ENCODE results near the gene OSBPL2. TPM values are rescaled to one million over a fixed set of nuclear protein-coding genes. Genes with fewer than 3 reads are reported as not detected.

The OSBPL2 gene
- total and polyA plus RNA-seq, 9 of the 15 experiments (the other 6 are each of a cell fraction or from before 2014, with no cell fraction given): 2.5 to 25.6 (median 14.1) TPM

GRCh38 chr20:62305765-62306413 is 67.6 kb downstream of the OSBPL2 start:
- no peak for ATAC-seq
- in situ Hi-C loops (cut with MboI): loop anchor here (5.0 to 10.0 kb wide), 3 partner anchors 61 to 309 kb away; partner anchors contain the start of gene LAMA5
- CTCF ChIA-PET (ENCODE audit: low intra/inter-chr PET ratio): no interaction called here
- no peaks in the 10 kb centered on the region for H3K27me3 ChIP-seq (ENCODE audit: control insufficient read depth in 2 of 2, insufficient read depth in 2 of 2, low read length in 2 of 2)
- no peak overlapping the region for H3K4me2 ChIP-seq (ENCODE audit: insufficient read depth, low read length)
- peak in 1 of 4 experiments; percentile 25 for DNase-seq (ENCODE audit: extremely low read depth in 1 of 4, low spot score in 3 of 4)
- FAIRE-seq: no peak
- 81% methylated on average over 24 of the region's 33 CpGs for WGBS (ENCODE audit: insufficient coverage, low coverage, missing lambda C conversion rate)
- H3K4me1 ChIP-seq (replicated peaks in 1 of 2; ENCODE audit: control insufficient read depth in 2 of 2, insufficient read depth in 2 of 2, low read length in 2 of 2): peaks cover 14 to 64% of the 10 kb centered on the region in 2 experiments
- no peak overlapping the region for H2AFZ ChIP-seq (ENCODE audit: low read depth, low read length)
- no peak overlapping the region for H3K4me3 ChIP-seq
- peaks cover 20% of the 10 kb centered on the region for H4K20me1 ChIP-seq (replicated peaks; ENCODE audit: control insufficient read depth, insufficient read depth, low read length)
- BruUV-seq (replicated peaks): no TSS peak
- H3K9ac ChIP-seq (ENCODE audit: insufficient read depth in 1 of 2, low read depth in 2 of 2, low read length in 2 of 2): peak overlapping the region in 1 of 2 experiments; percentile 61; a peak in 1 of 4 replicates
- H3K36me3 ChIP-seq (ENCODE audit: control insufficient read depth, insufficient read depth, low read length): peaks cover 73% of the 10 kb centered on the region
- H3K27ac ChIP-seq (ENCODE audit: extremely low read depth, low read depth, low read length): no peak overlapping the region
- H3K9me3 ChIP-seq (replicated peaks; ENCODE audit: control insufficient read depth, insufficient read depth, low read depth, low read length): no peaks in the 10 kb centered on the region
- intact Hi-C loops (cut with micrococcal nuclease): loop anchor here (10.0 kb wide), 2 partner anchors 189 to 321 kb away; no protein-coding TSS in a partner anchor
- peaks cover 37% of the 10 kb centered on the region for H3K79me2 ChIP-seq (ENCODE audit: control insufficient read depth, insufficient read depth, low read length)
- POLR2A ChIA-PET: interaction anchor here (0.5 to 2.9 kb wide), 5 partner anchors 10 to 81 kb away, joined by 3 to 19 read pairs (median 5); partner anchors contain the start of genes OSBPL2 and RPS21
- peaks cover 5% of the 10 kb centered on the region for H3K9me1 ChIP-seq (ENCODE audit: control insufficient read depth, insufficient read depth, low read length)
- no peak for TF ChIP-seq CAMTA2 (CRISPR knock-in tag; conservative IDR thresholded peaks at IDR 0.05)
- TF ChIP-seq, protein P1, sequence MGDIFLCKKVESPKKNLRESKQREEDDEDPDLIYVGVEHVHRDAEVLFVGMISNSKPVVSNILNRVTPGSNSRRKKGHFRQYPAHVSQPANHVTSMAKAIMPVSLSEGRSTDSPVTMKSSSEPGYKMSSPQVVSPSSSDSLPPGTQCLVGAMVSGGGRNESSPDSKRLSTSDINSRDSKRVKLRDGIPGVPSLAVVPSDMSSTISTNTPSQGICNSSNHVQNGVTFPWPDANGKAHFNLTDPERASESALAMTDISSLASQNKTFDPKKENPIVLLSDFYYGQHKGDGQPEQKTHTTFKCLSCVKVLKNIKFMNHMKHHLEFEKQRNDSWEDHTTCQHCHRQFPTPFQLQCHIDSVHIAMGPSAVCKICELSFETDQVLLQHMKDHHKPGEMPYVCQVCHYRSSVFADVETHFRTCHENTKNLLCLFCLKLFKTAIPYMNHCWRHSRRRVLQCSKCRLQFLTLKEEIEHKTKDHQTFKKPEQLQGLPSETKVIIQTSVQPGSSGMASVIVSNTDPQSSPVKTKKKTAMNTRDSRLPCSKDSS (IDR thresholded peaks at IDR 0.05; ENCODE audit: low read depth, partially characterized antibody): no peak
- peak; percentile 56 for TF ChIP-seq RBM22 (IDR thresholded peaks at IDR 0.05; ENCODE audit: low read depth, low read length, poor library complexity, severe bottlenecking)
- no peak for TF ChIP-seq RFX7 (CRISPR knock-in tag; IDR thresholded peaks at IDR 0.05)
- peak; percentile 41 for TF ChIP-seq POLR2G (IDR thresholded peaks at IDR 0.05; ENCODE audit: low read depth, low read length)
- TF ChIP-seq RBFOX2 (IDR thresholded peaks at IDR 0.05; ENCODE audit: low read depth, low read length): peak; percentile 11; the same call in 1 of the 2 replicates
- TF ChIP-seq, protein P2, sequence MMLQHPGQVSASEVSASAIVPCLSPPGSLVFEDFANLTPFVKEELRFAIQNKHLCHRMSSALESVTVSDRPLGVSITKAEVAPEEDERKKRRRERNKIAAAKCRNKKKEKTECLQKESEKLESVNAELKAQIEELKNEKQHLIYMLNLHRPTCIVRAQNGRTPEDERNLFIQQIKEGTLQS (IDR thresholded peaks at IDR 0.05): 0 out of 2 replicates have a peak, but pooled peaks have one; percentile 12
- TF ChIP-seq, protein P2 (CRISPR knock-in tag; conservative IDR thresholded peaks at IDR 0.05): no peak
- TF ChIP-seq IRF2 (CRISPR knock-in tag; IDR thresholded peaks at IDR 0.05): no peak
- TF ChIP-seq ETS1 (conservative IDR thresholded peaks at IDR 0.05; ENCODE audit: control insufficient read depth, low read depth, low read length): no peak
- no peak for TF ChIP-seq HLTF (IDR thresholded peaks at IDR 0.05)
- TF ChIP-seq ZBTB33 (CRISPR knock-in tag; IDR thresholded peaks at IDR 0.05): peak; percentile 95
- no peak for TF ChIP-seq POLR2B (IDR thresholded peaks at IDR 0.05; ENCODE audit: low read depth, partially characterized antibody)
- no peak for TF ChIP-seq BRD9 (IDR thresholded peaks at IDR 0.05; ENCODE audit: low read depth, partially characterized antibody)
- TF ChIP-seq FOXA1 (IDR thresholded peaks at IDR 0.05; ENCODE audit: borderline replicate concordance): no peak
- no peak for TF ChIP-seq SETDB1 (IDR thresholded peaks at IDR 0.05; ENCODE audit: low read length)
- no peak for TF ChIP-seq GABPA (tag; conservative IDR thresholded peaks at IDR 0.05; ENCODE audit: low read depth)

All from K562 (cell line).